Measurements from ENCODE around the gene USH2A. TPM values are rescaled to one million over a fixed set of nuclear protein-coding genes. Genes with fewer than 3 reads are reported as not detected.

The USH2A gene
- total RNA-seq, 1 experiment from 2014 or later: not detected

- ATAC-seq (no peak), DNase-seq (ENCODE audit: low read depth, low spot score) (no peak)
- Histone ChIP-seq H3K4me3 (replicated peaks in 1 of 2; ENCODE audit: low read depth in 1 of 2, low read length in 2 of 2) (no peak overlapping the region), H3K4me2 (ENCODE audit: low read length) (no peak overlapping the region), H3K27me3 (ENCODE audit: insufficient read depth, low read length) (no peaks in the 10 kb centered on the region), H3K9me3 (ENCODE audit: control insufficient read depth in 1 of 2, insufficient read depth in 1 of 2, low read depth in 1 of 2, low read length in 2 of 2) (no peaks in the 10 kb centered on the region; a peak in 1 of 4 replicates), H3K79me2 (ENCODE audit: insufficient read depth, low read length) (no peaks in the 10 kb centered on the region), H2AFZ (ENCODE audit: low read depth, low read length, poor library complexity, severe bottlenecking) (no peak overlapping the region), H3K27ac (ENCODE audit: low read depth, low read length) (no peak overlapping the region), H4K20me1 (ENCODE audit: insufficient read depth) (no peaks in the 10 kb centered on the region), H3K4me1 (ENCODE audit: control insufficient read depth in 1 of 2, insufficient read depth in 2 of 2, low read length in 2 of 2) (no peaks in the 10 kb centered on the region), H3K9ac (ENCODE audit: low read length) (no peak overlapping the region), H3K9me2 (ENCODE audit: insufficient read depth) (no peaks in the 10 kb centered on the region), H3K36me3 (ENCODE audit: control insufficient read depth in 1 of 2, insufficient read depth in 2 of 2, low read length in 2 of 2) (no peaks in the 10 kb centered on the region)
- ChIA-PET CTCF (no interaction called here), RAD21 (ENCODE audit: low non-redundant PET in 1 of 2, low total read pairs in 2 of 2, uncharacterized antibody in 2 of 2, unreplicated experiment in 2 of 2) (no interaction called here), POLR2A (no interaction called here)
- intact Hi-C loops (cut with micrococcal nuclease): no loop called here
- TF ChIP-seq EZH2phosphoT487 (IDR thresholded peaks at IDR 0.05; ENCODE audit: borderline replicate concordance): no peak
- no peak for TF ChIP-seq ZNF274 (IDR thresholded peaks at IDR 0.05; ENCODE audit: low read depth, low read length)
- TF ChIP-seq SIN3A (IDR thresholded peaks at IDR 0.05; ENCODE audit: low read depth): no peak
- no peak for TF ChIP-seq REST (IDR thresholded peaks at IDR 0.05; ENCODE audit: low read depth)
- no peak for TF ChIP-seq ZFX (IDR thresholded peaks at IDR 0.05)
- TF ChIP-seq MAX (IDR thresholded peaks at IDR 0.05): no peak
- TF ChIP-seq EGR1 (IDR thresholded peaks at IDR 0.05; ENCODE audit: low read depth): no peak
- no peak for TF ChIP-seq YY1 (IDR thresholded peaks at IDR 0.05; ENCODE audit: extremely low read depth, insufficient replicate concordance, low read depth, low read length)
- TF ChIP-seq SP1 (IDR thresholded peaks at IDR 0.05; ENCODE audit: low read depth): no peak
- no TSS peak for BruUV-seq (replicated peaks)
Measured at GRCh38 chr1:216237927-216238542, 185.2 kb downstream of the USH2A start.

Measured in HCT116 (cell line).